ENCODE data around the gene PTPRM. TPM values are rescaled to one million over a fixed set of nuclear protein-coding genes. Genes with fewer than 3 reads are reported as not detected.
"Not testable (repeated sequence)": the region's sequence is repeated elsewhere in the genome, so short reads cannot be mapped to it uniquely, and the experiment has no call there.

PTPRM gene
- polyA plus RNA-seq, 1 of the 3 experiments (the other 2 are of a cell fraction): 16.0 TPM

DNA sequence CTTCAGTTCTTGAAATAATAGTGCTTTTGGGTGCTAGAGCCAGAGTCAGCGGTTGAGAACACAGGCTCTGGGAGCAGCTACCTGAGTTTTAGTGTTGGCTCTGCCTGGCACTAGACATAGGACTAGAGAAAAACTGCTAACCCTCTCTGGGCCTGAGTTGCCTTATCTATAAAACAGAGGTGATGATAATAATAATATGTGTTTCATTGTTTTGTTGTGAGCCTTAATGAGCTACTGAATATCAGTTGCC, 391.7 kb downstream of the PTPRM start (continued):
- no peak for TF ChIP-seq JUND (IDR thresholded peaks at IDR 0.05)
- TF ChIP-seq USF2 (IDR thresholded peaks at IDR 0.05; ENCODE audit: borderline replicate concordance, low read depth, low read length): no peak
- no peak for TF ChIP-seq SIN3A (IDR thresholded peaks at IDR 0.05; ENCODE audit: borderline replicate concordance, low read depth, low read length)
- no peak for TF ChIP-seq GABPA (IDR thresholded peaks at IDR 0.05; ENCODE audit: low read depth)
- no peak for TF ChIP-seq NFIC (IDR thresholded peaks at IDR 0.05; ENCODE audit: borderline replicate concordance)
- no peak for TF ChIP-seq MAX (IDR thresholded peaks at IDR 0.05; ENCODE audit: low read depth)

DNA sequence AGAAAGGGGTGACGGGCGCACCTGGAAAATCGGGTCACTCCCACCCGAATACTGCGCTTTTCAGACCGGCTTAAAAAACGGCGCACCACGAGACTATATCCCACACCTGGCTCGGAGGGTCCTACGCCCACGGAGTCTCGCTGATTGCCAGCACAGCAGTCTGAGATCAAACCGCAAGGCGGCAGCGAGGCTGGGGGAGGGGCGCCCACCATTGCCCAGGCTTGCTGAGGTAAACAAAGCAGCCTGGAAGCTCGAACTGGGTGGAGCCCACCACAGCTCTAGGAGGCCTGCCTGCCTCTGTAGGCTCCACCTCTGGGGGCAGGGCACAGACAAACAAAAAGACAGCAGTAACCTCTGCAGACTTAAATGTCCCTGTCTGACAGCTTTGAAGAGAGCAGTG, 399.6 kb downstream of the PTPRM start:
- H2AFZ ChIP-seq (ENCODE audit: low read depth); DNase-seq; H3K27me3 ChIP-seq (ENCODE audit: insufficient read depth); H3K9me3 ChIP-seq; H3K4me2 ChIP-seq; H3K9ac ChIP-seq; H3K79me2 ChIP-seq (ENCODE audit: insufficient read depth); POLR2A ChIA-PET; H3K27ac ChIP-seq (ENCODE audit: low read depth in 2 of 2, low read length in 1 of 2); H3K4me3 ChIP-seq (ENCODE audit: low read depth in 2 of 2, low read length in 1 of 2); H4K20me1 ChIP-seq (ENCODE audit: insufficient read depth); H3K9me2 ChIP-seq; H3K36me3 ChIP-seq (replicated peaks in 1 of 2; ENCODE audit: control insufficient read depth in 1 of 2, insufficient read depth in 2 of 2, low read length in 1 of 2); H3F3A ChIP-seq (replicated peaks; ENCODE audit: insufficient read depth): not testable (repeated sequence)
- peaks cover 0 to 12% of the 10 kb centered on the region in 2 experiments; a peak in 1 of 4 replicates for H3K4me1 ChIP-seq (ENCODE audit: control insufficient read depth in 1 of 2, insufficient read depth in 2 of 2, low read depth in 1 of 2, low read length in 1 of 2)
- 59% methylated on average over 5 of the region's 18 CpGs for WGBS (ENCODE audit: low lambda C conversion rate)
- CTCF ChIA-PET: interaction anchor here (1.3 kb wide), 1 partner anchor 16 kb away, joined by 3 read pairs; no protein-coding TSS in a partner anchor

DNA sequence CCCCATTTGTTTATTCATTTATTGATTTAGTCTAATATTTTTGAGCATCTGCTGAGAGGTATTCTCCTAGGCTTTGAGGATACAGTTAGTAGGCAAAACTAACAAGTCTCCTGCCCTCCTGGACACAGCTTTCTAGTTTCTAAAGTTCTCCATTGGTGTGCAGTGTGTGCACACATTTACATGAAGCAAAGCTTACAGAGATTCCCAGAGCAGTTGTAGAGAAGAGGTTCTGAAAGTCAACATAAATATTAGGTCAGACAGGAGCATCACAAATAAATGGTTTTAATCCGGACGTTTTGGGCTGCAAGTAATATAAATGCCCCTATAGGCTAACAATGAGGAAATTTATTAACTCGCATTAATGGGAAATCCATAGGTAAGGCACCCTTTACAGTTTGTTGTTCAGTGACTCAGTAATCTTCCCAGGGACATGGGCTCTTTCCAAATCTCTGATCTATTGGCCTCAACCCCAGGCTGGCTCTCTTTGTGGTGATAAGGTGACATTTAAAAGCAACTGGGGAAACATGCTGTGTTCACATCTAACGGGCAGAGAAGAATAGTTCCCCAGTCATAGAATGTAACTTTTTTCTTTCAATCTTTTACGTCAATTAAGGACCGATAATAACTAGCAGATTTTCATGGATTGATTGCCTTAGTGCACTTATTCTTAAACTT, 407.2 kb downstream of the PTPRM start:
- CTCF ChIA-PET: no interaction called here
- 74% methylated on average over 6 of the region's 6 CpGs for WGBS (ENCODE audit: low lambda C conversion rate)
- H3K27me3 ChIP-seq (ENCODE audit: insufficient read depth): no peaks in the 10 kb centered on the region

More for the DNA sequence above, 407.2 kb downstream of the PTPRM start:
- Histone ChIP-seq H4K20me1 (ENCODE audit: insufficient read depth) (no peaks in the 10 kb centered on the region), H3K9me3 (no peaks in the 10 kb centered on the region), H2AFZ (ENCODE audit: low read depth) (no peak overlapping the region), H3K4me3 (ENCODE audit: low read depth in 2 of 2, low read length in 1 of 2) (no peak overlapping the region), H3K4me2 (no peak overlapping the region), H3K27ac (ENCODE audit: low read depth in 2 of 2, low read length in 1 of 2) (no peak overlapping the region), H3K9me2 (no peaks in the 10 kb centered on the region), H3K4me1 (ENCODE audit: control insufficient read depth in 1 of 2, insufficient read depth in 2 of 2, low read depth in 1 of 2, low read length in 1 of 2) (peaks cover 0 to 11% of the 10 kb centered on the region in 2 experiments; a peak in 2 of 4 replicates), H3F3A (replicated peaks; ENCODE audit: insufficient read depth) (no peaks in the 10 kb centered on the region), H3K36me3 (replicated peaks in 1 of 2; ENCODE audit: control insufficient read depth in 1 of 2, insufficient read depth in 2 of 2, low read length in 1 of 2) (no peaks in the 10 kb centered on the region), H3K79me2 (ENCODE audit: insufficient read depth) (no peaks in the 10 kb centered on the region), H3K9ac (no peak overlapping the region)
- no peak for DNase-seq
- POLR2A ChIA-PET: no interaction called here
- TF ChIP-seq POLR2AphosphoS5 (IDR thresholded peaks at IDR 0.05; ENCODE audit: low read depth, low read length) (no peak), CHD2 (IDR thresholded peaks at IDR 0.05; ENCODE audit: low read length, partially characterized antibody) (no peak), SMC3 (IDR thresholded peaks at IDR 0.05; ENCODE audit: low read depth, low read length) (no peak), IRF3 (IDR thresholded peaks at IDR 0.05; ENCODE audit: low read depth, low read length) (no peak)
